ENCODE results near the gene THAP7. TPM values are rescaled to one million over a fixed set of nuclear protein-coding genes. Genes with fewer than 3 reads are reported as not detected.

Gene THAP7
- total and polyA plus RNA-seq, 2 of the 13 experiments (the other 11 are each of a cell fraction or from before 2014, with no cell fraction given): 13.0 to 25.5 TPM

DNA sequence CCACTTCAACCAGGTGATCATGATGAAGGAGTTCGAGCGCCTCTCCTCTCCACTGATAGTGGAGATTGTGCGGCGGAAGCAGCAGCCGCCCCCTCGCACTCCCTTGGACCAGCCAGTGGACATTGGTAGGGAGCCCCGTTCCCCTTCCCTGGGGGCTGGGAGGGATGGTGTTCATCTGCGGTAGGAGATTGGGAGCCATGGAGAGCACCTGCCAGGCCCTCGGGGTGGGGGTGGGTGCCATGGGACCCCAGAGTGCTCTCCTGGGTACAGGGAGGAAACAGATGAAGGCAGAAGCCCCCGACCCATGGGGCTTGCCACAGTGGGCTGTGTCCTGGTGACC, 7.0 kb downstream of the THAP7 start:
- Histone ChIP-seq H3K27ac (ENCODE audit: extremely low read length, insufficient read depth, low read length) (no peak overlapping the region), H3K27me3 (ENCODE audit: control insufficient read depth in 1 of 2, insufficient read depth in 2 of 2, low read length in 2 of 2) (no peaks in the 10 kb centered on the region), H3K9me3 (ENCODE audit: low read length) (no peaks in the 10 kb centered on the region), H3K79me2 (ENCODE audit: insufficient read depth, low read length) (no peaks in the 10 kb centered on the region), H3K36me3 (replicated peaks in 1 of 2; ENCODE audit: control insufficient read depth in 1 of 2, insufficient read depth in 2 of 2, low read length in 2 of 2) (peaks cover 5 to 47% of the 10 kb centered on the region in 2 experiments), H3K4me3 (replicated peaks in 1 of 3; ENCODE audit: insufficient read depth in 1 of 3, low read depth in 2 of 3, low read length in 3 of 3) (no peak overlapping the region), H3K9ac (ENCODE audit: insufficient read depth, low read depth, low read length) (no peak overlapping the region), H3K4me1 (ENCODE audit: insufficient read depth, low read length) (no peaks in the 10 kb centered on the region), H2AFZ (ENCODE audit: low read length) (no peak overlapping the region), H4K20me1 (ENCODE audit: insufficient read depth, low read length) (no peaks in the 10 kb centered on the region), H3K4me2 (ENCODE audit: low read depth, low read length) (no peak overlapping the region)
- FAIRE-seq: no peak
- intact Hi-C loops (cut with micrococcal nuclease; ENCODE audit: unreplicated experiment) (no loop called here), in situ Hi-C loops (cut with HindIII; ENCODE audit: extremely low pct_ligation_motif_present, low pct_unique_long_range_greater_than_20kb) (no loop called here)
- no peak for TF ChIP-seq RCOR2 (CRISPR knock-in tag; IDR thresholded peaks at IDR 0.05)
- no peak for TF ChIP-seq ZNF3 (CRISPR knock-in tag; IDR thresholded peaks at IDR 0.05)
- TF ChIP-seq NR2C2 (CRISPR knock-in tag; IDR thresholded peaks at IDR 0.05; ENCODE audit: borderline replicate concordance): no peak
- TF ChIP-seq, protein P1, sequence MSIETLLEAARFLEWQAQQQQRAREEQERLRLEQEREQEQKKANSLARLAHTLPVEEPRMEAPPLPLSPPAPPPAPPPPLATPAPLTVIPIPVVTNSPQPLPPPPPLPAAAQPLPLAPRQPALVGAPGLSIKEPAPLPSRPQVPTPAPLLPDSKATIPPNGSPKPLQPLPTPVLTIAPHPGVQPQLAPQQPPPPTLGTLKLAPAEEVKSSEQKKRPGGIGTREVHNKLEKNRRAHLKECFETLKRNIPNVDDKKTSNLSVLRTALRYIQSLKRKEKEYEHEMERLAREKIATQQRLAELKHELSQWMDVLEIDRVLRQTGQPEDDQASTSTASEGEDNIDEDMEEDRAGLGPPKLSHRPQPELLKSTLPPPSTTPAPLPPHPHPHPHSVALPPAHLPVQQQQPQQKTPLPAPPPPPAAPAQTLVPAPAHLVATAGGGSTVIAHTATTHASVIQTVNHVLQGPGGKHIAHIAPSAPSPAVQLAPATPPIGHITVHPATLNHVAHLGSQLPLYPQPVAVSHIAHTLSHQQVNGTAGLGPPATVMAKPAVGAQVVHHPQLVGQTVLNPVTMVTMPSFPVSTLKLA (IDR thresholded peaks at IDR 0.05): no peak
- TF ChIP-seq FOXP1 (IDR thresholded peaks at IDR 0.05): no peak
- TF ChIP-seq FOXP1 (CRISPR knock-in tag; IDR thresholded peaks at IDR 0.05): no peak
- TF ChIP-seq AKAP8 (CRISPR knock-in tag; IDR thresholded peaks at IDR 0.05): no peak
- no peak for TF ChIP-seq ZFP1 (CRISPR knock-in tag; IDR thresholded peaks at IDR 0.05)
- TF ChIP-seq, protein P2, sequence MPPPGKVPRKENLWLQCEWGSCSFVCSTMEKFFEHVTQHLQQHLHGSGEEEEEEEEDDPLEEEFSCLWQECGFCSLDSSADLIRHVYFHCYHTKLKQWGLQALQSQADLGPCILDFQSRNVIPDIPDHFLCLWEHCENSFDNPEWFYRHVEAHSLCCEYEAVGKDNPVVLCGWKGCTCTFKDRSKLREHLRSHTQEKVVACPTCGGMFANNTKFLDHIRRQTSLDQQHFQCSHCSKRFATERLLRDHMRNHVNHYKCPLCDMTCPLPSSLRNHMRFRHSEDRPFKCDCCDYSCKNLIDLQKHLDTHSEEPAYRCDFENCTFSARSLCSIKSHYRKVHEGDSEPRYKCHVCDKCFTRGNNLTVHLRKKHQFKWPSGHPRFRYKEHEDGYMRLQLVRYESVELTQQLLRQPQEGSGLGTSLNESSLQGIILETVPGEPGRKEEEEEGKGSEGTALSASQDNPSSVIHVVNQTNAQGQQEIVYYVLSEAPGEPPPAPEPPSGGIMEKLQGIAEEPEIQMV (CRISPR knock-in tag; IDR thresholded peaks at IDR 0.05; ENCODE audit: low read depth): no peak
- CTCF ChIA-PET (ENCODE audit: low intra/inter-chr PET ratio, low total read pairs): no interaction called here
- DNase-seq (ENCODE audit: low spot score): no peak
- no peak for ATAC-seq
- no TSS peak for BruUV-seq (replicated peaks)
- WGBS (ENCODE audit: low lambda C conversion rate): 100% methylated on average over 8 of the region's 10 CpGs
- POLR2A ChIA-PET: no interaction called here
